GM19023 (cell line): ENCODE measurements around the gene SLC29A2.
A peak's percentile ranks its signal among the peaks of the same experiment; 100 is the strongest.

Experiments used
- ATAC-seq: cut with Tn5 transposase; IDR thresholded peaks from one replicate; pipeline ENCODE4 v1.9.1; 2021; ENCODE audit warnings: mild to moderate bottlenecking, moderate library complexity; ENCODE audit not compliant: unreplicated experiment

The SLC29A2 gene, protein sequence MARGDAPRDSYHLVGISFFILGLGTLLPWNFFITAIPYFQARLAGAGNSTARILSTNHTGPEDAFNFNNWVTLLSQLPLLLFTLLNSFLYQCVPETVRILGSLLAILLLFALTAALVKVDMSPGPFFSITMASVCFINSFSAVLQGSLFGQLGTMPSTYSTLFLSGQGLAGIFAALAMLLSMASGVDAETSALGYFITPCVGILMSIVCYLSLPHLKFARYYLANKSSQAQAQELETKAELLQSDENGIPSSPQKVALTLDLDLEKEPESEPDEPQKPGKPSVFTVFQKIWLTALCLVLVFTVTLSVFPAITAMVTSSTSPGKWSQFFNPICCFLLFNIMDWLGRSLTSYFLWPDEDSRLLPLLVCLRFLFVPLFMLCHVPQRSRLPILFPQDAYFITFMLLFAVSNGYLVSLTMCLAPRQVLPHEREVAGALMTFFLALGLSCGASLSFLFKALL

GRCh38 chr11:66371627-66372415, at the start of gene SLC29A2:
TSS of gene SLC29A2 (minus strand) at chr11:66371760. CDS start at chr11:66371591, 169 bp downstream.
- peak; percentile 50 for ATAC-seq

GRCh38 chr11:66420671-66421476, 49.3 kb upstream of the SLC29A2 start, which contains the start of gene NPAS4:
TSS of gene NPAS4 (plus strand) at chr11:66421035. CDS start at chr11:66421180, 145 bp downstream.
- ATAC-seq: no peak

- no peak for ATAC-seq
Measured at GRCh38 chr11:66419825-66420224, 48.3 kb upstream of the SLC29A2 start.

- no peak for ATAC-seq
Measured at GRCh38 chr11:66418986-66419308, 47.4 kb upstream of the SLC29A2 start.

GRCh38 chr11:66418168-66418985, 46.8 kb upstream of the SLC29A2 start:
- no peak for ATAC-seq

GRCh38 chr11:66417000-66417399, 45.4 kb upstream of the SLC29A2 start:
- ATAC-seq: no peak

GRCh38 chr11:66415423-66415822, 43.9 kb upstream of the SLC29A2 start:
- ATAC-seq: no peak

GRCh38 chr11:66414120-66414934, 42.8 kb upstream of the SLC29A2 start:
- ATAC-seq: no peak

DNA sequence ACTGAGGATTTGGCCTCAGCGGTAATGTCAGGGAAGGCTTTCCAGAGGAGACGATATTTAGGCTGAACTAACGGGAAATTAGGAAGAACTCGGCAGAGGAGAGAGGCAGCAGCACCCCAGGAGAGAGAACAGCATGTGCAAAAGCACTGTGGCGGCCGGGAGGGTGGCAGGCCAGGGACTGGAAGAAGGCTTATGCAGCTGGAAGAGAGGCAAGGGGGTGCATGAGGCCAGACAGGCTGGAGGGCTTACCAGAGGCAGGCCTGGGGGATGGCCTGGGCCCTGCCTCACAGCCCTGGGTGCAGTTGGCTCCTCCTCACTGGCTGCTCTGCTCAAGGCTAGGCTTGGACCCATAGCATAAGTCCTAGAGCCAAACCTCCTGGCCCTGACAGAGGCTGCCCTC, 41.6 kb upstream of the SLC29A2 start:
- no peak for ATAC-seq

DNA sequence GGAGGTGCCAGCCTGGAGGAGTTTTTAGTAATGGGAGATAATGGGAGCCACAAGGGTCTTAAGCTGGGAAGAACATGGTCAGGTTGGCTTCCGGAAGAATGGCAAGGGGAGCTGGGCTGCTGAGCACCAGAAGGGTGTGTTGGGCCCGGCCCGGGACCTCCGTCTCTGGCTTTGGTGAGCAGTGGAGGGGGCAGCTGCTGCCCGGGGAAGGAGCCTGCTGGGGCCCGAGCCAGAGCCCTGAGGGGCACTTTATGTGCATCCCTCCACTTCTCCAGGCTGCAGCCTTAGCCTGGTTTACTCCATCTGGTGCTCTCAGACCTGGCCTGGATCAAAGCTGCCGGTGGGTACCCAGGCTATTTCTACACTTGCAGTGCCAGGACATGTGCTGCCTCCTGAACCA, 40.5 kb upstream of the SLC29A2 start:
- ATAC-seq: no peak

DNA sequence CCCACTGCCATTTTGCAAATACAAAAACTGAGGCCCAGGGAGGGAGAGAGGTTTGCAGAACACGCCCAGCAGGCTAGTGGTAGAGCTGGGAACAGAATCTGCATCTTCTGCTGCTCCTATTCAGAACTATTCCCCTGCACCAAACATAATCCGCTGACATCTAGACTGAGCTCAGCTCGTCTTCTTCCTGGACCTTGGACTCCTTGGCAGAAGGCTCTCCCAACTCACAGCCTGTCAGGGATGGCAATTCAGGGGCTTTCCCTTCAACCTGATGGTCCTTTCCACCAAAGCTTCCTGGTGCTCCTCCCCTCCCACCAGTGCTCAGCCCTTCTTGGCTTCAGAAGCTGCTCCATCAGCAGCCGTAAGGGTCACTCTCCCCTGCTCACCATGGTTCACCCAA, 39.8 kb upstream of the SLC29A2 start:
- no peak for ATAC-seq

DNA sequence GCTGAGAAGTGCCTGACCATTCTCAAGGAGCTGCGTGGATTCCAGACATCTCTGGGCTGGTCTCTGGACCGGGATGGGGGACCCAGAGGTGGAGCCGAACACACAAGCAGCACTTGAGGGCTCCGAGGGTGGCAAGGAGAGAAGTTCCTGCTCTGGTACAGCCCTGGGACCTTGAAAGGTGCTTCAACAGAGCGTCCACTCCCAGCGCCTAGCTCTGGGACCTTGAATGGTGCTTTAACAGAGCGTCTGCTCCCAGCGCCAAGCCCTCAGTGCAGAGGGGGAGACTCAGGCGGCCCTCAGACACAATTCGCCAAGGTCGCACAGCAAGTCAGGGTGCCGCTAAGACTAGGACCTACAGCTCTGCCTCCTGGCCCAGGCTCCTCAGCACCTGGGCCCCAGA, 38.6 kb upstream of the SLC29A2 start:
- no peak for ATAC-seq

DNA sequence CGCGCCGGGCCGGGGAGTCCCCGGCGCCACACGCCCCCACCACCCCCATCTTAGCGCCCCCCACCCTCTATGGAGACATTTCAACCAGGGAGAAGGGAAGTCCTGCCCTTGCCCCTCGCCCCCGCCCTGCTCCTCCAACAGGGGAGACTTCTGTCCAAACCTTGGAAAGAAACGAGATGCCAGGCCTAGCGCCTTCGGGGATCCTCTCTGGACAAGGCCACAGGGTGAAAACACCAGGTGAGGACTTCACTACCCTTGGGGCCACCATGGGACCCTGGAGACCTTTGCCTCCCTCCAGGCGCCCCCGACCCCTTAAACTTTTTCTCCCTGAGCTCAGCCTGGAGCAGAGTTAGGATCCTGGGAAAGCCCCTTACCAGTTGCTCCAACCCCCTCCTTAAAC, 37.7 kb upstream of the SLC29A2 start:
- ATAC-seq: peak; percentile 7

GRCh38 chr11:66408488-66409214, 37.1 kb upstream of the SLC29A2 start:
- ATAC-seq: peak; percentile 48

- ATAC-seq: no peak
Measured at GRCh38 chr11:66407651-66408050, 36.1 kb upstream of the SLC29A2 start.

DNA sequence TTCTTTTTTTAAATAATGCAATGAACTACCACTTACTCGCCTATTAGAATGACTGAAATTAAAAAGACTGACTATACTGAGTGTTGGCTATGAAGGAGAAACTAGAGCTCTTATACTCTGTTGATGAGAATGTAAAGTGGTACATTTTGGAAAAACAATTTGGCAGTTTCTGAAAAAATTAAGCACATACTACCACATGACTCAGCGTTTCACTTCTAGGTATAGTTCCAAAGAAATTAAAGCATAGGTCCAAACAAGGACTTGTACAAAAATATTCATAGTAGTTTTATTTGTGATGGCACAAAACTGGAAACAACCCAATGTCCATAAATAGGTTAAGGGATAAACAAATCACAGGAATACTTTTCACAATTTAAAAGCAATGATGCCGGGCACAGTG, 22.4 kb upstream of the SLC29A2 start:
- ATAC-seq: no peak

- ATAC-seq: no peak
Measured at GRCh38 chr11:66391322-66391721, 19.8 kb upstream of the SLC29A2 start.

- no peak for ATAC-seq
Measured at GRCh38 chr11:66388780-66389386, 17.3 kb upstream of the SLC29A2 start.
